ENCODE data around the gene WNT5A.

WNT5A gene

GRCh38 chr3:55442861-55443260 lies 44.2 kb downstream of the WNT5A start:
- no peak for DNase-seq

- no peak for DNase-seq
These were observed 45.6 kb downstream of the WNT5A start for GRCh38 chr3:55441499-55441898.

- DNase-seq: no peak
These were observed 46.9 kb downstream of the WNT5A start for GRCh38 chr3:55440104-55440708.

GRCh38 chr3:55439657-55440056 lies 47.4 kb downstream of the WNT5A start:
- DNase-seq: no peak

- no peak for DNase-seq
These were observed 50.5 kb downstream of the WNT5A start for GRCh38 chr3:55436644-55437043.

- DNase-seq: no peak
These were observed 51.6 kb downstream of the WNT5A start for GRCh38 chr3:55435491-55435890.

GRCh38 chr3:55434789-55435188 lies 52.3 kb downstream of the WNT5A start:
- no peak for DNase-seq

- DNase-seq: no peak
These were observed 56.1 kb downstream of the WNT5A start for GRCh38 chr3:55431041-55431440.

- no peak for DNase-seq
These were observed 59.4 kb downstream of the WNT5A start for GRCh38 chr3:55427739-55428138.

GRCh38 chr3:55426486-55426885 lies 60.6 kb downstream of the WNT5A start:
- no peak for DNase-seq

- no peak for DNase-seq
These were observed 63.3 kb downstream of the WNT5A start for GRCh38 chr3:55423782-55424181.

- DNase-seq: no peak
These were observed 69.9 kb downstream of the WNT5A start for GRCh38 chr3:55417211-55417610.

- DNase-seq: no peak
These were observed 70.7 kb downstream of the WNT5A start for GRCh38 chr3:55416331-55416821.

All from NCI-H345 (cell line).